Activated CD8-positive, alpha-beta memory T cell treated with anti-CD3 and anti-CD28 coated beads, Interleukin-2, amount 50 U/mL, for 24 hours (primary cell): Measurements from ENCODE around the gene GPR137.
A peak's percentile ranks its signal among the peaks of the same experiment; 100 is the strongest.
"Not testable (repeated sequence)": the region's sequence is repeated elsewhere in the genome, so short reads cannot be mapped to it uniquely, and the experiment has no call there.

Experiments used
- DNase-seq: peaks from one replicate; pipeline ENCODE4 v3.0.0-alpha.2; 2020; ENCODE audit errors: extremely low read depth

Gene GPR137

GRCh38 chr11:64284962-64285884 is at the start of gene GPR137:
Gene GPR137, plus strand, starts transcription at chr11:64285848. Its CDS starts 677 bp downstream, at chr11:64286525.
- DNase-seq, result no peak

GRCh38 chr11:64237484-64237951 is 48.1 kb upstream of the GPR137 start:
- DNase-seq, result no peak

- DNase-seq, result no peak
These were observed 47.6 kb upstream of the GPR137 start for GRCh38 chr11:64238076-64238475.

GRCh38 chr11:64238999-64239398 is 46.6 kb upstream of the GPR137 start:
- DNase-seq, result no peak

GRCh38 chr11:64239662-64240434 is 45.8 kb upstream of the GPR137 start:
- no peak for DNase-seq

- DNase-seq, result peak; percentile 86
These were observed 45.0 kb upstream of the GPR137 start, which contains the start of gene FKBP2 for GRCh38 chr11:64240435-64241240. Gene FKBP2, plus strand, starts transcription at chr11:64241095. Its CDS starts 1,293 bp downstream, at chr11:64242388.

GRCh38 chr11:64241241-64241490 is 44.5 kb upstream of the GPR137 start:
- peak; percentile 98 for DNase-seq

- DNase-seq, result no peak
These were observed 43.9 kb upstream of the GPR137 start for GRCh38 chr11:64241491-64242374.

GRCh38 chr11:64243236-64243854 is 42.3 kb upstream of the GPR137 start:
- DNase-seq, result no peak

- DNase-seq, result no peak
These were observed 41.5 kb upstream of the GPR137 start for GRCh38 chr11:64244107-64244506.

GRCh38 chr11:64244966-64245365 is 40.7 kb upstream of the GPR137 start:
- no peak for DNase-seq

GRCh38 chr11:64245401-64245796 is 40.2 kb upstream of the GPR137 start:
- DNase-seq, result no peak

- no peak for DNase-seq
These were observed 39.6 kb upstream of the GPR137 start for GRCh38 chr11:64245797-64246620.

GRCh38 chr11:64246621-64246870 is 39.1 kb upstream of the GPR137 start:
- DNase-seq, result not testable (repeated sequence)

- DNase-seq, result no peak
These were observed 38.5 kb upstream of the GPR137 start, which contains the start of gene PPP1R14B for GRCh38 chr11:64246871-64247728. Gene PPP1R14B, minus strand, starts transcription at chr11:64246943. Its CDS starts 270 bp downstream, at chr11:64246673.

GRCh38 chr11:64247729-64248531 is 37.7 kb upstream of the GPR137 start:
- no peak for DNase-seq

- no peak for DNase-seq
These were observed 37.1 kb upstream of the GPR137 start for GRCh38 chr11:64248578-64248977.

- no peak for DNase-seq
These were observed 36.6 kb upstream of the GPR137 start for GRCh38 chr11:64249038-64249437.
